Endothelial cell of umbilical vein (primary cell): ENCODE data around the gene GOLGA6A. TPM values are rescaled to one million over a fixed set of nuclear protein-coding genes. Genes with fewer than 3 reads are reported as not detected.

Experiments used
- BruUV-seq: library from RNA; stranded (reverse); fragments of 400-500 nt; replicated peaks from 2 replicates; lab custom pipeline; 2021; lab: Mats Ljungman, UMichigan
- CTCF ChIA-PET: fragments of 300-600, 350-600 bp; sonication (Branson Sonifier 250); formaldehyde crosslinking; loops from one replicate; lab custom pipeline; 2021; ENCODE audit warnings: antibody characterized with exemption, inconsistent platforms; lab: Charles Lee
- POLR2A ChIA-PET: fragments of 300-600, 350-600 bp; sonication (Branson Sonifier 250); formaldehyde crosslinking; loops from one replicate; lab custom pipeline; 2021; ENCODE audit warnings: antibody characterized with exemption, inconsistent platforms; lab: Charles Lee
- DNase-seq: peaks from one replicate; pipeline ENCODE4 v3.0.0-alpha.2; 2011; ENCODE audit warnings: low read depth, low spot score
- FAIRE-seq: peaks from 2 replicates; lab custom pipeline; 2011; peaks lifted over from hg19 to GRCh38; lab: Jason Lieb, UNC
- H2AFZ ChIP-seq: 2 replicates; pipeline ENCODE4 v1.6.0; 2012; ENCODE audit warnings: low read depth, low read length, control low read depth, inconsistent platforms
- H3K27ac ChIP-seq: 2 replicates; pipeline ENCODE4 v1.5.1; 2011; ENCODE audit warnings: low read depth, mild to moderate bottlenecking, control low read depth, low read length, moderate library complexity; ENCODE audit not compliant: insufficient read depth
- H3K27me3 ChIP-seq, 2 experiments: 2 replicates each; pipeline versions ENCODE4 v1.6.0 to v1.6.1; 2011; ENCODE audit warnings: low read length in 2 of 2, mixed read lengths in 1 of 2; ENCODE audit not compliant: control insufficient read depth in 2 of 2, insufficient read depth in 2 of 2
- H3K36me3 ChIP-seq, 2 experiments: 2 replicates in 1 of 2; 3 replicates in 1 of 2; pipeline ENCODE4 v1.5.1; 2011; ENCODE audit warnings: low read length in 2 of 2, mild to moderate bottlenecking in 1 of 2, moderate library complexity in 1 of 2; ENCODE audit not compliant: control insufficient read depth in 2 of 2, insufficient read depth in 2 of 2; ENCODE audit errors: extremely low read depth in 1 of 2
- H3K4me1 ChIP-seq: 3 replicates; pipeline ENCODE4 v1.5.1; 2011; ENCODE audit warnings: mild to moderate bottlenecking, low read length; ENCODE audit not compliant: control insufficient read depth, insufficient read depth; ENCODE audit errors: extremely low read depth
- H3K4me2 ChIP-seq: 2 replicates; pipeline ENCODE4 v1.6.1; 2011; ENCODE audit warnings: low read length, control low read depth, mixed read lengths; ENCODE audit not compliant: insufficient read depth
- H3K4me3 ChIP-seq, 3 experiments: fragments of 200-600 bp in 1 of 3; sonication (generic), shearing (Covaris generic) in 1 of 3; replicated peaks in 1 of 3; 2 replicates each; pipeline ENCODE4 v1.5.1; 2011 to 2016; ENCODE audit warnings: control low read depth in 3 of 3, low read length in 3 of 3, mild to moderate bottlenecking in 2 of 3, inconsistent platforms in 1 of 3, low read depth in 1 of 3, moderate library complexity in 1 of 3; ENCODE audit not compliant: insufficient read depth in 1 of 3
- H3K79me2 ChIP-seq: 2 replicates; pipeline ENCODE4 v1.6.0; 2012; ENCODE audit warnings: low read length, inconsistent platforms; ENCODE audit not compliant: control insufficient read depth, insufficient read depth
- H3K9ac ChIP-seq: replicated peaks from 2 replicates; pipeline ENCODE3; 2011; ENCODE audit warnings: low read length, control low read depth; ENCODE audit not compliant: insufficient read depth; ENCODE audit errors: extremely low read depth
- H3K9me1 ChIP-seq: replicated peaks from 3 replicates; pipeline ENCODE4 v1.6.0; 2011; ENCODE audit warnings: mild to moderate bottlenecking, low read length; ENCODE audit not compliant: control insufficient read depth, insufficient read depth; ENCODE audit errors: extremely low read depth
- H3K9me3 ChIP-seq: replicated peaks from 2 replicates; pipeline ENCODE4 v1.5.1; 2012; ENCODE audit warnings: low read length, inconsistent platforms; ENCODE audit not compliant: control insufficient read depth, insufficient read depth
- H4K20me1 ChIP-seq: replicated peaks from 2 replicates; pipeline ENCODE3; 2011; ENCODE audit warnings: mild to moderate bottlenecking, low read length; ENCODE audit not compliant: control insufficient read depth, insufficient read depth; ENCODE audit errors: extremely low read depth
- EZH2 ChIP-seq: IDR thresholded peaks from 2 replicates; pipeline ENCODE4 v1.6.1; 2012; ENCODE audit warnings: borderline replicate concordance, low read depth, mild to moderate bottlenecking, moderate library complexity, low read length, inconsistent platforms; ENCODE audit not compliant: severe bottlenecking
- FOS ChIP-seq: IDR thresholded peaks from 2 replicates; pipeline ENCODE4 v1.6.1; 2011; ENCODE audit warnings: mild to moderate bottlenecking, low read length, moderate library complexity, borderline replicate concordance; ENCODE audit not compliant: insufficient read depth
- GATA2 ChIP-seq: IDR thresholded peaks from 2 replicates; pipeline ENCODE4 v1.7.0; 2011; ENCODE audit warnings: low read depth, mild to moderate bottlenecking, moderate library complexity, mixed read lengths, low read length; ENCODE audit not compliant: insufficient read length, insufficient read depth
- JUN ChIP-seq: IDR thresholded peaks from 2 replicates; pipeline ENCODE4 v1.6.1; 2011; ENCODE audit warnings: borderline replicate concordance, low read depth; ENCODE audit not compliant: insufficient read length, insufficient read depth
- MYC ChIP-seq: IDR thresholded peaks from one replicate; pipeline ENCODE4 v1.6.1; 2011; ENCODE audit warnings: mild to moderate bottlenecking, low read depth, low read length
- POLR2A ChIP-seq: IDR thresholded peaks from 2 replicates; pipeline ENCODE4 v1.6.1; 2012; ENCODE audit warnings: low read depth, mild to moderate bottlenecking, control low read depth, low read length
- POLR2AphosphoS5 ChIP-seq: IDR thresholded peaks from 2 replicates; pipeline ENCODE4 v1.6.1; 2012; ENCODE audit warnings: low read depth, mild to moderate bottlenecking, control low read depth, low read length, moderate library complexity; ENCODE audit not compliant: insufficient read depth
- dilution Hi-C: fragments of 300-500 bp; cut with MboI; formaldehyde crosslinking; loops from one replicate; pipeline ENCODE4 v1.15.0; 2019; ENCODE audit warnings: low sequenced_read_pairs; ENCODE audit not compliant: extremely low pct_ligation_motif_present
- intact Hi-C: fragments of 100-400 bp; cut with micrococcal nuclease; formaldehyde crosslinking; loops from one replicate; pipeline ENCODE4 v1.10.0; 2022
- polyA plus RNA-seq, 4 experiments: library from polyadenylated mRNA; depleted of rRNA in 3 of 4; stranded (reverse) in 3 of 4; unstranded in 1 of 4; fragments of >200 nt; gene quantifications; 2 replicates each; pipeline versions ENCODE4 v1.2.1 to v1.2.3, GENCODE V29; 2011 to 2012; ENCODE audit warnings: missing spikeins in 1 of 4
- total RNA-seq: library from RNA; stranded (reverse); gene quantifications from 2 replicates; pipeline ENCODE4 v1.2.3, GENCODE V29; 2021
- TF ChIP-seq, protein P1 (sequence below): IDR thresholded peaks from 2 replicates; pipeline ENCODE4 v1.6.1; 2011; ENCODE audit not compliant: insufficient read depth, insufficient read length
- TF ChIP-seq, protein P2 (sequence below), 2 donors: IDR thresholded peaks; 1 replicate in 1 of 2; 2 replicates in 1 of 2; pipeline ENCODE4 v1.5.1; 2011; ENCODE audit warnings: low read length in 2 of 2, mild to moderate bottlenecking in 2 of 2, moderate library complexity in 2 of 2, control low read depth in 1 of 2, inconsistent platforms in 1 of 2, low read depth in 1 of 2; ENCODE audit not compliant: insufficient read depth in 1 of 2; ENCODE audit errors: extremely low read depth in 1 of 2

Gene GOLGA6A
- total and polyA plus RNA-seq, 2 donors (not counting 3 experiments of a cell fraction or from before 2014, with no cell fraction given) = not detected

DNA sequence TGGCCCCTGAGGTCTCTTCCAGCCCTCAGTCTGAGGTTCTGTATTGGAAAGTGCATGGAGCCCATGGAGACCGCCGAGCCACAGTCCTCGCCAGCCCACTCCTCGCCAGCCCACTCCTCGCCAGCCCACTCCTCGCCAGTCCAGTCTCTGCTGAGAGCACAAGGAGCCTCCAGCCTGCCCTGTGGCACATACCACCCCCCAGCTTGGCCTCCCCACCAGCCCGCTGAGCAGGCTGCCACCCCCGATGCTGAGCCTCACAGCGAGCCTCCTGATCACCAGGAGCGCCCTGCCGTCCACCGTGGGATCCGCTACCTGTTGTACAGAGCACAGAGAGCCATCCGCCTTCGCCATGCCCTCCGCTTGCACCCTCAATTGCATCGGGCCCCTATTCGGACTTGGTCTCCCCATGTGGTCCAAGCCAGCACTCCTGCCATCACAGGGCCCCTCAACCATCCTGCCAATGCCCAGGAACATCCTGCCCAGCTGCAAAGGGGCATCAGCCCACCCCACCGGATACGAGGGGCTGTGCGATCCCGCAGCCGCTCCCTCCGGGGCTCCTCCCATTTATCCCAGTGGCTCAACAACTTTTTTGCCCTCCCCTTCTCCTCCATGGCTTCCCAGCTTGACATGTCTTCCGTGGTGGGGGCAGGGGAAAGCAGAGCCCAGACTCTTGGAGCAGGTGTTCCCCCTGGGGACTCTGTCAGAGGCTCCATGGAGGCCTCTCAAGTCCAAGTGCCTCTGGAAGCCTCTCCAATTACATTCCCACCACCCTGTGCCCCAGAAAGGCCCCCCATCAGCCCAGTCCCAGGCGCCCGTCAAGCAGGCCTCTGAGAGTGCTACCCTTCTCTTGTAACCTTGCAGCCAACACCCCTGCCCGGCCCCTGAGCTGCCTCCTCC is 47.0 kb downstream of the GOLGA6A start:
- Histone ChIP-seq H3K36me3 (peaks cover 8 to 34% of the 10 kb centered on the region in 2 experiments), H2AFZ (no peak overlapping the region), H3K79me2 (no peaks in the 10 kb centered on the region), H3K4me1 (peaks cover 7% of the 10 kb centered on the region), H3K27ac (no peak overlapping the region), H4K20me1 (no peaks in the 10 kb centered on the region), H3K4me2 (no peak overlapping the region), H3K4me3 (no peak overlapping the region), H3K9me3 (no peaks in the 10 kb centered on the region), H3K27me3 (no peaks in the 10 kb centered on the region), H3K9ac (no peak overlapping the region), H3K9me1 (no peaks in the 10 kb centered on the region)
- FAIRE-seq (no peak), DNase-seq (no peak)
- TF ChIP-seq POLR2A (no peak), FOS (no peak), EZH2 (no peak), MYC (no peak), POLR2AphosphoS5 (no peak), JUN (no peak), GATA2 (no peak)
- TF ChIP-seq, protein P1, sequence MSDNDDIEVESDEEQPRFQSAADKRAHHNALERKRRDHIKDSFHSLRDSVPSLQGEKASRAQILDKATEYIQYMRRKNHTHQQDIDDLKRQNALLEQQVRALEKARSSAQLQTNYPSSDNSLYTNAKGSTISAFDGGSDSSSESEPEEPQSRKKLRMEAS = no peak
- TF ChIP-seq, protein P2, sequence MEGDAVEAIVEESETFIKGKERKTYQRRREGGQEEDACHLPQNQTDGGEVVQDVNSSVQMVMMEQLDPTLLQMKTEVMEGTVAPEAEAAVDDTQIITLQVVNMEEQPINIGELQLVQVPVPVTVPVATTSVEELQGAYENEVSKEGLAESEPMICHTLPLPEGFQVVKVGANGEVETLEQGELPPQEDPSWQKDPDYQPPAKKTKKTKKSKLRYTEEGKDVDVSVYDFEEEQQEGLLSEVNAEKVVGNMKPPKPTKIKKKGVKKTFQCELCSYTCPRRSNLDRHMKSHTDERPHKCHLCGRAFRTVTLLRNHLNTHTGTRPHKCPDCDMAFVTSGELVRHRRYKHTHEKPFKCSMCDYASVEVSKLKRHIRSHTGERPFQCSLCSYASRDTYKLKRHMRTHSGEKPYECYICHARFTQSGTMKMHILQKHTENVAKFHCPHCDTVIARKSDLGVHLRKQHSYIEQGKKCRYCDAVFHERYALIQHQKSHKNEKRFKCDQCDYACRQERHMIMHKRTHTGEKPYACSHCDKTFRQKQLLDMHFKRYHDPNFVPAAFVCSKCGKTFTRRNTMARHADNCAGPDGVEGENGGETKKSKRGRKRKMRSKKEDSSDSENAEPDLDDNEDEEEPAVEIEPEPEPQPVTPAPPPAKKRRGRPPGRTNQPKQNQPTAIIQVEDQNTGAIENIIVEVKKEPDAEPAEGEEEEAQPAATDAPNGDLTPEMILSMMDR (IDR thresholded peaks at IDR 0.05; ENCODE audit: extremely low read depth in 1 of 2, insufficient read depth in 1 of 2, low read depth in 1 of 2, low read length in 2 of 2) = no peak
- intact Hi-C loops = no loop called here
- no TSS peak for BruUV-seq
- POLR2A ChIA-PET = no interaction called here
- dilution Hi-C loops = no loop called here
- CTCF ChIA-PET = interaction anchor here (1.1 to 15.1 kb wide), 15 partner anchors 10 to 84 kb away, joined by 3 to 651 read pairs (median 13); partner anchors contain the start of genes PML and STOML1
